H1 (cell line): ENCODE measurements around the gene USP10. TPM values are rescaled to one million over a fixed set of nuclear protein-coding genes. Genes with fewer than 3 reads are reported as not detected.
A peak's percentile ranks its signal among the peaks of the same experiment; 100 is the strongest.

Experiments
- CTCF ChIA-PET: fragments of 300-600 bp; sonication (Branson Sonifier 250); formaldehyde crosslinking; loops from one replicate; lab custom pipeline; 2021; ENCODE audit not compliant: partially characterized antibody; lab: Charles Lee
- POLR2A ChIA-PET: fragments of 300-600 bp; sonication (Branson Sonifier 250); formaldehyde crosslinking; loops from one replicate; lab custom pipeline; 2021; ENCODE audit warnings: inconsistent platforms; ENCODE audit not compliant: partially characterized antibody; lab: Charles Lee
- DNase-seq, 2 experiments: peaks; one replicate each; pipeline versions ENCODE4 v3.0.0 to v3.0.0-alpha.2; 2010 to 2022; ENCODE audit warnings: low spot score in 2 of 2, low read depth in 1 of 2, mixed read lengths in 1 of 2
- FAIRE-seq: peaks from 2 replicates; lab custom pipeline; 2011; peaks lifted over from hg19 to GRCh38; lab: Jason Lieb, UNC
- H2AFZ ChIP-seq: 2 replicates; pipeline ENCODE4 v1.8.1; 2012; ENCODE audit warnings: low read length, inconsistent platforms
- H2AK5ac ChIP-seq: 2 replicates; pipeline ENCODE4 v1.6.1; 2013; ENCODE audit warnings: low read depth, low read length
- H2BK120ac ChIP-seq: replicated peaks from 2 replicates; pipeline ENCODE3; 2013; ENCODE audit warnings: low read depth, low read length, inconsistent platforms
- H2BK12ac ChIP-seq: 2 replicates; pipeline ENCODE4 v1.6.1; 2013; ENCODE audit warnings: low read depth, low read length
- H2BK15ac ChIP-seq: 2 replicates; pipeline ENCODE4 v1.6.1; 2013; ENCODE audit warnings: low read length
- H2BK20ac ChIP-seq: 2 replicates; pipeline ENCODE4 v1.6.1; 2013; ENCODE audit warnings: low read length
- H2BK5ac ChIP-seq: 2 replicates; pipeline ENCODE4 v1.6.1; 2013; ENCODE audit warnings: low read depth, low read length
- H3K14ac ChIP-seq: 2 replicates; pipeline ENCODE4 v1.6.1; 2013; ENCODE audit warnings: inconsistent platforms; ENCODE audit not compliant: insufficient read length
- H3K18ac ChIP-seq: 2 replicates; pipeline ENCODE4 v1.6.1; 2013; ENCODE audit warnings: low read length; ENCODE audit errors: extremely low read depth
- H3K23ac ChIP-seq: 2 replicates; pipeline ENCODE4 v1.6.1; 2013; ENCODE audit warnings: inconsistent platforms; ENCODE audit not compliant: insufficient read length
- H3K23me2 ChIP-seq: 2 replicates; pipeline ENCODE4 v1.6.1; 2013; ENCODE audit warnings: low read depth, low read length
- H3K27ac ChIP-seq: 2 replicates; pipeline ENCODE4 v1.6.1; 2011; ENCODE audit warnings: low read depth, low read length, inconsistent platforms
- H3K27me3 ChIP-seq, 4 experiments: replicated peaks in 1 of 4; 1 replicate in 1 of 4; 2 replicates in 3 of 4; pipeline versions ENCODE4 v1.6.1 to v1.8.1; 2011 to 2013; ENCODE audit warnings: low read length in 3 of 4, mild to moderate bottlenecking in 3 of 4, inconsistent platforms in 2 of 4, mixed read lengths in 2 of 4, moderate library complexity in 1 of 4; ENCODE audit not compliant: control insufficient read depth in 3 of 4, insufficient read depth in 3 of 4; ENCODE audit errors: extremely low read depth in 1 of 4
- H3K36me3 ChIP-seq, 4 experiments: 2 replicates each; pipeline versions ENCODE4 v1.6.1 to v1.8.1; 2011 to 2013; ENCODE audit warnings: mild to moderate bottlenecking in 4 of 4, low read length in 3 of 4, moderate library complexity in 2 of 4, control low read depth in 1 of 4, inconsistent platforms in 1 of 4; ENCODE audit not compliant: insufficient read depth in 4 of 4, control insufficient read depth in 2 of 4
- H3K4ac ChIP-seq: replicated peaks from 2 replicates; pipeline ENCODE3; 2013; ENCODE audit warnings: low read length, low read depth, mixed read lengths, inconsistent platforms; ENCODE audit not compliant: insufficient read length
- H3K4me1 ChIP-seq, 4 experiments: replicated peaks in 1 of 4; 1 replicate in 1 of 4; 2 replicates in 3 of 4; pipeline versions ENCODE4 v1.6.1 to v1.8.1; 2011 to 2013; ENCODE audit warnings: low read length in 3 of 4, inconsistent platforms in 2 of 4, mixed read lengths in 1 of 4; ENCODE audit not compliant: insufficient read depth in 4 of 4, control insufficient read depth in 3 of 4
- H3K4me2 ChIP-seq, 2 experiments: 2 replicates each; pipeline versions ENCODE4 v1.6.1 to v1.8.1; 2011 to 2013; ENCODE audit warnings: low read depth in 2 of 2, low read length in 2 of 2, control low read depth in 1 of 2, inconsistent platforms in 1 of 2, mild to moderate bottlenecking in 1 of 2; ENCODE audit not compliant: insufficient read depth in 1 of 2
- H3K4me3 ChIP-seq, 4 experiments: fragments of 200-600, 300-600 bp in 1 of 4; sonication (generic), shearing (Covaris generic), sonication (Bioruptor Twin) in 1 of 4; 2 replicates each; pipeline versions ENCODE4 v1.5.1 to v1.8.1; 2011 to 2016; ENCODE audit warnings: low read length in 4 of 4, low read depth in 3 of 4, control low read depth in 2 of 4, inconsistent platforms in 2 of 4, mild to moderate bottlenecking in 2 of 4, mixed read lengths in 1 of 4, moderate library complexity in 1 of 4; ENCODE audit not compliant: insufficient read depth in 2 of 4; ENCODE audit errors: extremely low read depth in 1 of 4
- H3K56ac ChIP-seq: replicated peaks from 2 replicates; pipeline ENCODE3; 2013; ENCODE audit warnings: low read depth, mild to moderate bottlenecking, mixed read lengths, low read length, inconsistent platforms; ENCODE audit not compliant: insufficient read length
- H3K79me1 ChIP-seq: 2 replicates; pipeline ENCODE4 v1.6.1; 2013; ENCODE audit warnings: low read depth, low read length, control low read depth
- H3K79me2 ChIP-seq, 2 experiments: 2 replicates each; pipeline versions ENCODE4 v1.6.1 to v1.8.1; 2012 to 2013; ENCODE audit warnings: low read length in 2 of 2, mild to moderate bottlenecking in 2 of 2, inconsistent platforms in 1 of 2; ENCODE audit not compliant: insufficient read depth in 2 of 2, control insufficient read depth in 1 of 2
- H3K9ac ChIP-seq, 4 experiments: replicated peaks in 1 of 4; 1 replicate in 1 of 4; 2 replicates in 3 of 4; pipeline versions ENCODE4 v1.6.1 to v1.8.1; 2011 to 2013; ENCODE audit warnings: low read depth in 3 of 4, low read length in 3 of 4, control low read depth in 2 of 4, mild to moderate bottlenecking in 2 of 4, moderate library complexity in 2 of 4, inconsistent platforms in 1 of 4; ENCODE audit errors: extremely low read depth in 1 of 4
- H3K9me3 ChIP-seq, 2 experiments: 2 replicates each; pipeline versions ENCODE4 v1.6.1 to v1.8.1; 2012 to 2013; ENCODE audit warnings: mild to moderate bottlenecking in 2 of 2, moderate library complexity in 2 of 2, control low read depth in 1 of 2, inconsistent platforms in 1 of 2, low read depth in 1 of 2, low read length in 1 of 2, mixed read lengths in 1 of 2; ENCODE audit not compliant: insufficient read depth in 2 of 2
- H4K20me1 ChIP-seq, 2 experiments: replicated peaks in 1 of 2; 2 replicates each; pipeline versions ENCODE3 to v1.8.1; 2011 to 2013; ENCODE audit warnings: inconsistent platforms in 2 of 2, low read length in 2 of 2, mild to moderate bottlenecking in 1 of 2; ENCODE audit not compliant: insufficient read depth in 2 of 2, control insufficient read depth in 1 of 2
- H4K5ac ChIP-seq: 2 replicates; pipeline ENCODE4 v1.6.1; 2013; ENCODE audit warnings: low read length, low read depth, mixed read lengths, inconsistent platforms; ENCODE audit not compliant: insufficient read length
- H4K8ac ChIP-seq: 2 replicates; pipeline ENCODE4 v1.8.0; 2013; ENCODE audit warnings: mild to moderate bottlenecking, moderate library complexity, low read length, inconsistent platforms; ENCODE audit not compliant: insufficient read depth; ENCODE audit errors: extremely low read depth
- H4K91ac ChIP-seq: replicated peaks from 2 replicates; pipeline ENCODE3; 2013; ENCODE audit warnings: low read length, mixed read lengths, inconsistent platforms; ENCODE audit not compliant: insufficient read length
- CBX5 ChIP-seq: fragments of 300-800, 300-1000 bp; sonication (generic); IDR thresholded peaks from 2 replicates; pipeline ENCODE4 v1.7.1; 2016; ENCODE audit warnings: antibody characterized with exemption, low read length, low read depth
- HDAC2 ChIP-seq, 2 experiments: fragments of 300-600 bp in 1 of 2; sonication (generic) in 1 of 2; IDR thresholded peaks; 2 replicates each; pipeline ENCODE4 v1.6.1; 2011 to 2012; ENCODE audit warnings: low read depth in 2 of 2, low read length in 2 of 2, mild to moderate bottlenecking in 2 of 2, moderate library complexity in 2 of 2, borderline replicate concordance in 1 of 2, inconsistent platforms in 1 of 2
- KDM4A ChIP-seq: IDR thresholded peaks from one replicate; pipeline ENCODE4 v1.7.1; 2012; ENCODE audit warnings: low read depth, mild to moderate bottlenecking, moderate library complexity, low read length, inconsistent platforms; ENCODE audit not compliant: severe bottlenecking
- SAP30 ChIP-seq: fragments of 300-600 bp; sonication (generic); IDR thresholded peaks from 2 replicates; pipeline ENCODE4 v1.7.1; 2012; ENCODE audit warnings: low read length, moderate library complexity, mild to moderate bottlenecking, inconsistent platforms; ENCODE audit not compliant: insufficient read depth, insufficient replicate concordance
- SIN3A ChIP-seq, 2 experiments: IDR thresholded peaks in 1 of 2; conservative IDR thresholded peaks in 1 of 2; 2 replicates each; pipeline ENCODE4 v1.6.1; 2011 to 2012; ENCODE audit warnings: low read length in 2 of 2, improper control_type of control experiment in 1 of 2, low read depth in 1 of 2, mild to moderate bottlenecking in 1 of 2
- TAF7 ChIP-seq: optimal IDR thresholded peaks from 2 replicates; pipeline ENCODE3; 2011; ENCODE audit warnings: low read depth, mild to moderate bottlenecking, inconsistent platforms, low read length, moderate library complexity, borderline replicate concordance
- TBP ChIP-seq: IDR thresholded peaks from 2 replicates; pipeline ENCODE4 v1.6.1; 2011; ENCODE audit warnings: low read depth, low read length, improper control_type of control experiment
- WGBS, 2 experiments: shearing (Covaris generic) in 1 of 2; methylation state at CpG; one replicate each; pipeline versions ENCODE4 v1.1.6 to v1.1.7; 2013 to 2015; ENCODE audit warnings: low lambda C conversion rate in 2 of 2, mixed read lengths in 2 of 2, inconsistent platforms in 1 of 2, low coverage in 1 of 2, missing lambda C conversion rate in 1 of 2; ENCODE audit not compliant: insufficient replicate concordance in 2 of 2, insufficient coverage in 1 of 2, insufficient read length in 1 of 2; ENCODE audit errors: extremely low coverage in 1 of 2, missing lambda C conversion rate in 1 of 2; 5-methylcytosine and 5-hydroxymethylcytosine counted together
- polyA plus RNA-seq, 7 experiments: library from polyadenylated mRNA; depleted of rRNA in 3 of 7; stranded (reverse) in 5 of 7; unstranded in 2 of 7; fragments of >200 nt in 5 of 7; fragments of 200-250 nt in 2 of 7; gene quantifications; 1 replicate in 5 of 7; 2 replicates in 1 of 7; 4 replicates in 1 of 7; pipeline versions ENCODE4 v1.2.1 to v1.2.3, GENCODE V29; 2011 to 2013; ENCODE audit warnings: missing spikeins in 2 of 7, mixed read lengths in 2 of 7
- total RNA-seq: library from RNA; stranded (reverse); fragmentation: NEBNext Ultra II Directional; extraction: Animal tissue kit (Norgen Biotek cat#: 25700); gene quantifications from 2 replicates; pipeline ENCODE4 v1.2.1, GENCODE V29; 2021

USP10 gene
- total and polyA plus RNA-seq, 2 of the 8 experiments (the other 6 are each of a cell fraction or from before 2014, with no cell fraction given): 171 to 195 TPM

GRCh38 chr16:84728853-84729424 is 29.1 kb downstream of the USP10 start:
- Histone ChIP-seq H3K56ac (no peak overlapping the region), H2AK5ac (no peak overlapping the region), H3K23ac (no peak overlapping the region), H3K79me1 (no peaks in the 10 kb centered on the region; the same call in 1 of the 2 replicates), H2AFZ (no peak overlapping the region), H3K36me3 (peaks cover 0 to 5% (median 0%) of the 10 kb centered on the region in 4 experiments; a peak in 1 of 8 replicates), H2BK5ac (no peak overlapping the region), H3K4ac (no peak overlapping the region), H2BK120ac (no peak overlapping the region), H3K23me2 (no peaks in the 10 kb centered on the region), H3K9ac (no peak overlapping the region), H3K9me3 (no peaks in the 10 kb centered on the region), H2BK12ac (no peak overlapping the region), H3K18ac (no peak overlapping the region), H4K91ac (no peak overlapping the region), H2BK20ac (no peak overlapping the region), H4K5ac (no peak overlapping the region), H3K79me2 (peaks cover 9 to 97% of the 10 kb centered on the region in 2 experiments), H3K4me2 (no peak overlapping the region), H3K27me3 (no peaks in the 10 kb centered on the region), H4K20me1 (peaks cover 25% of the 10 kb centered on the region in 2 experiments), H3K4me1 (peaks cover 5 to 20% (median 19%) of the 10 kb centered on the region in 4 experiments; a peak in 5 of 7 replicates), H3K4me3 (no peak overlapping the region), H4K8ac (no peak overlapping the region), H2BK15ac (no peak overlapping the region), H3K27ac (no peak overlapping the region), H3K14ac (no peak overlapping the region)
- TF ChIP-seq TBP (no peak), SIN3A (conservative IDR thresholded peaks at IDR 0.05 in 1 of 2, IDR thresholded peaks at IDR 0.05 in 1 of 2; ENCODE audit: low read depth in 1 of 2, low read length in 2 of 2) (no peak), CBX5 (no peak), SAP30 (no peak), HDAC2 (IDR thresholded peaks at IDR 0.05; ENCODE audit: borderline replicate concordance in 1 of 2, low read depth in 2 of 2, low read length in 2 of 2) (no peak), KDM4A (no peak), TAF7 (no peak)
- ChIA-PET CTCF (interaction anchor here (1.2 to 9.0 kb wide), 5 partner anchors 10 to 106 kb away, joined by 3 to 120 read pairs (median 15); no protein-coding TSS in a partner anchor), POLR2A (interaction anchor here (1.3 kb wide), 1 partner anchor 28 kb away, joined by 4 read pairs; no protein-coding TSS in a partner anchor)
- DNase-seq (peak in 1 of 2 experiments; percentile 29), FAIRE-seq (no peak)
- WGBS, 2 experiments: 92% methylated on average over 10 of the region's 10 CpGs; no CpG with 5 or more reads in 1 of the 2 experiments
